Small intestine (tissue), 7 donors: Measurements from ENCODE around the gene WDR70. TPM values are rescaled to one million over a fixed set of nuclear protein-coding genes. Genes with fewer than 3 reads are reported as not detected.

ENCODE experiments used
- DNase-seq, 2 donors: peaks; one replicate each; pipeline versions ENCODE4 v3.0.0 to v3.0.0-alpha.2; 2013
- FAIRE-seq: peaks from 2 replicates; lab custom pipeline; 2012; peaks lifted over from hg19 to GRCh38; lab: Jason Lieb, UNC
- H3K27ac ChIP-seq, 3 donors: one replicate each; pipeline ENCODE4 v1.5.1; 2013; ENCODE audit warnings: low read length in 2 of 3, mild to moderate bottlenecking in 2 of 3, control low read depth in 1 of 3, inconsistent platforms in 1 of 3, low read depth in 1 of 3, moderate library complexity in 1 of 3
- H3K27me3 ChIP-seq, 3 donors: one replicate each; pipeline ENCODE4 v1.6.1; 2013; ENCODE audit warnings: low read length in 3 of 3, inconsistent platforms in 1 of 3; ENCODE audit not compliant: control insufficient read depth in 3 of 3, insufficient read depth in 3 of 3
- H3K36me3 ChIP-seq, 3 donors: one replicate each; pipeline ENCODE4 v1.6.1; 2013; ENCODE audit warnings: low read length in 3 of 3, inconsistent platforms in 1 of 3, low read depth in 1 of 3, mild to moderate bottlenecking in 1 of 3, moderate library complexity in 1 of 3; ENCODE audit not compliant: control insufficient read depth in 3 of 3, insufficient read depth in 2 of 3
- H3K4me1 ChIP-seq, 3 donors: one replicate each; pipeline ENCODE4 v1.6.1; 2013; ENCODE audit warnings: low read length in 2 of 3, inconsistent platforms in 1 of 3, low read depth in 1 of 3, mild to moderate bottlenecking in 1 of 3, moderate library complexity in 1 of 3; ENCODE audit not compliant: control insufficient read depth in 3 of 3, insufficient read depth in 2 of 3
- H3K4me3 ChIP-seq, 3 donors: one replicate each; pipeline ENCODE4 v1.5.1; 2013; ENCODE audit warnings: low read length in 3 of 3, control low read depth in 1 of 3, inconsistent platforms in 1 of 3, low read depth in 1 of 3, mild to moderate bottlenecking in 1 of 3, moderate library complexity in 1 of 3
- H3K9me3 ChIP-seq, 2 donors: one replicate each; pipeline ENCODE4 v1.6.1; 2013; ENCODE audit warnings: low read depth in 1 of 2, low read length in 1 of 2; ENCODE audit not compliant: control insufficient read depth in 2 of 2, insufficient read depth in 1 of 2
- WGBS, 3 donors: extraction: QIAGEN DNeasy Blood & Tissue Kit; methylation state at CpG; one replicate each; pipeline ENCODE4 v1.1.7; 2013; 5-methylcytosine and 5-hydroxymethylcytosine counted together
- polyA plus RNA-seq, 4 donors: library from polyadenylated mRNA; stranded (reverse) in 3 of 4; unstranded in 1 of 4; fragments of 200-250 nt in 3 of 4; fragments of 120-200 nt in 1 of 4; gene quantifications; one replicate each; pipeline versions ENCODE4 v1.2.1 to v1.2.3, GENCODE V29; 2013
- donor health status: healthy with polysubstance abuse.
- donor health status: control.
- donor health status: control.
- donor health status: Bipolar disorder and iron deficiency.
- donor health status: healthy.

The WDR70 gene
- polyA plus RNA-seq, 4 donors = 13.2 to 24.6 (median 15.8) TPM

DNA sequence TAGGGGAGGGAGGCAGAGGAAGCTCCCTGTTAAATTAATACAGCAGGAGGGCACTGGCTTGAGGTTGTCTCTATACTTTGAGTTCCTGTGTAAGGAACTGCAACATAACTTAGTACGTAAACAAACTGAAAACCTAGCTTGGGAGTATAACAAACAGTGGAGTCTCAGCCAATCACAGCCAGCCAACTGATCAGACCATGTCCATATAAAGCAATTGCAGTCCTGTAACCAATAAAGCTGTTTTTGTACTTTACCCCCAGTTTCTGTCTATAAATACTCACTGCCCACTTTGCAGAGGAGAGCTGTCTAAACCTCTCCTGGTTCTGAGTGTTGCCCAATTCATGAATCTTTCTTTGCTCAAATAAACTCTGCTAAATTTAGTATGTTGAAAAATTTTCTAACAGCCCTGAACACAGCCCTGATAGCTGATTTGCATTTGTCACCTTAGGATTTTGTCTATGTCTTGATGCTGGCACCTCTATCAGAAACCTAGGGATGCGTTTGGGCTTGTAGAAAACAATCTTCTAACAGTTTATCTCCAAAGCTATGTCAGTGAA lies 420.8 kb downstream of the WDR70 start:
- H3K27me3 ChIP-seq = no peaks in the 10 kb centered on the region
- no peaks in the 10 kb centered on the region for H3K4me1 ChIP-seq
- FAIRE-seq = no peak
- peaks cover 0 to 7% of the 10 kb centered on the region in 2 donors for H3K9me3 ChIP-seq
- 78 to 88% (median 78%) methylated on average over 2 of the region's 2 CpGs for WGBS, 3 donors
- no peak overlapping the region for H3K27ac ChIP-seq
- no peak for DNase-seq
- no peaks in the 10 kb centered on the region for H3K36me3 ChIP-seq
- H3K4me3 ChIP-seq = no peak overlapping the region

DNA sequence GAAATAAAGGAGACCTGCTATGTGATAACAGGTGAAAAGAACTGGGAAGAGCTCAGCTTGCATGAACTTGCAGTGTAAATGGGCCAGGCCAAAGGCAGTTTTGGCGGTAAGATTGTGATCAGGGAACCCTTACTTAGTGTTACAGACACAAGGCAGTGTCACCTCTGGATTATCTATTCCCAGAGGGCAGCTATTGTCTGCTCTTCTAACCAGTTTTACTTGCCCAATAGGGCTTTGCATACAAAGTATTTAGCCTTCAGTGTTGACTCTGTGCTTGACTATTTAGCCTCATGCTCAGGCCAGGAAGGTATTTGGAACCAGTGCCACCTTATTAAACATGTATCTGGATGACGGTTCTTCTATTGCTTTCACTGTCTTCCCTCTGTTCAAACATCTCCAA lies 422.4 kb downstream of the WDR70 start:
- no peaks in the 10 kb centered on the region for H3K4me1 ChIP-seq
- FAIRE-seq = no peak
- H3K9me3 ChIP-seq = no peaks in the 10 kb centered on the region
- H3K36me3 ChIP-seq = no peaks in the 10 kb centered on the region
- no peak overlapping the region for H3K27ac ChIP-seq
- no peak overlapping the region for H3K4me3 ChIP-seq
- 46 to 75% (median 50%) methylated on average over 2 of the region's 2 CpGs for WGBS, 3 donors
- H3K27me3 ChIP-seq = no peaks in the 10 kb centered on the region
- DNase-seq = no peak

Other genes starting within 250 kb of the WDR70 start
- 10 to 100 TPM in 1 of 4 donors, 1 to 10 TPM in 1, under 1 TPM in 2; 0.22 to 10.5 (median 0.81) TPM for gene CPLANE1, start 129.9 kb upstream of the WDR70 start, polyA plus RNA-seq
- 10 to 100 TPM in 1 of 4 donors, 1 to 10 TPM in 3; 1.1 to 16.7 (median 4.6) TPM for gene NUP155, start 8.2 kb upstream of the WDR70 start, polyA plus RNA-seq